ENCODE results near the gene FBXO10.
"Not testable (repeated sequence)": the region's sequence is repeated elsewhere in the genome, so short reads cannot be mapped to it uniquely, and the experiment has no call there.

DNA sequence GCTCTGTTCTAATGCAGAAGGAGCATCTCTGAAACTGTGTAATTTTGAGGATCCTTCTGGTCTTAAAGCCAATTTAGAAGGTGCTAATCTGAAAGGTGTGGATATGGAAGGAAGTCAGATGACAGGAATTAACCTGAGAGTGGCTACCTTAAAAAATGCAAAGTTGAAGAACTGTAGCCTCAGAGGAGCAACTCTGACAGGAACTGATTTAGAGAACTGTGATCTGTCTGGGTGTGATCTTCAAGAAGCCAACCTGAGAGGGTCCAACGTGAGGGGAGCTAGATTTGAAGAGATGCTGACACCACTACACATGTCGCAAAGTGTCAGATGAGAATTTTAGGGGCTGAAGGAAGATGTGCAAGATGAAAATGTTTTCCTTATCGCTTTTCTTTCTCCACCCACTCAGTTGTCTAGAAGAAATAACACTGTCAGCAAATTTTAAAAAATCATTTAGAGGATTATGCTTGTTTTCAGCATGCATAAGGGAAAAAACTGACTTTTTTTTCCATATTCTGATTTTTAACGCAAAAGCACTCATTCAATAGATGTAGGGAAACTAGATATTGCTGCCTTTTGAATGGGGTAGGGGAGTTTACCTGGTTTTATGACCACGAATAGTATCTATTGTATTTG is 98.1 kb downstream of the FBXO10 start:
- not testable (repeated sequence) for TF ChIP-seq CTCF (conservative IDR thresholded peaks at IDR 0.05; ENCODE audit: low read length); EZH2phosphoT487 (IDR thresholded peaks at IDR 0.05; ENCODE audit: borderline replicate concordance)
